ENCODE measurements around the gene LSM8. TPM values are rescaled to one million over a fixed set of nuclear protein-coding genes. Genes with fewer than 3 reads are reported as not detected.
"Not testable (repeated sequence)": the region's sequence is repeated elsewhere in the genome, so short reads cannot be mapped to it uniquely, and the experiment has no call there.

The LSM8 gene
- 36.9 TPM for total RNA-seq

GRCh38 chr7:118183786-118184564 is at the start of gene LSM8:
Gene LSM8, plus strand, starts transcription at chr7:118184164. Its CDS starts 60 bp downstream, at chr7:118184224.
- intact Hi-C loops (cut with DNase I) = no loop called here
- peak; percentile 98 for DNase-seq (ENCODE audit: low spot score)
- peak; percentile 100 for ATAC-seq

- ATAC-seq; DNase-seq (ENCODE audit: low spot score); intact Hi-C loops (cut with DNase I): not testable (repeated sequence)
These were observed 49.5 kb upstream of the LSM8 start for GRCh38 chr7:118134420-118134819.

- ATAC-seq (peak; percentile 80), DNase-seq (ENCODE audit: low spot score) (no peak)
- intact Hi-C loops (cut with DNase I) = no loop called here
These were observed 43.5 kb upstream of the LSM8 start for GRCh38 chr7:118140468-118140867.

GRCh38 chr7:118142012-118142411 is 42.0 kb upstream of the LSM8 start:
- ATAC-seq = no peak
- no peak for DNase-seq (ENCODE audit: low spot score)
- intact Hi-C loops (cut with DNase I) = no loop called here

GRCh38 chr7:118148930-118149329 is 35.0 kb upstream of the LSM8 start:
- ATAC-seq = no peak
- no peak for DNase-seq (ENCODE audit: low spot score)
- intact Hi-C loops (cut with DNase I) = no loop called here

GRCh38 chr7:118149394-118149793 is 34.6 kb upstream of the LSM8 start:
- intact Hi-C loops (cut with DNase I) = no loop called here
- DNase-seq (ENCODE audit: low spot score) (no peak), ATAC-seq (no peak)

- no peak for DNase-seq (ENCODE audit: low spot score)
- no peak for ATAC-seq
- intact Hi-C loops (cut with DNase I) = no loop called here
These were observed 32.3 kb upstream of the LSM8 start for GRCh38 chr7:118151671-118152070.

- intact Hi-C loops (cut with DNase I) = no loop called here
- no peak for DNase-seq (ENCODE audit: low spot score)
- ATAC-seq = no peak
These were observed 31.8 kb upstream of the LSM8 start for GRCh38 chr7:118152149-118152548.

- ATAC-seq (no peak), DNase-seq (ENCODE audit: low spot score) (no peak)
- intact Hi-C loops (cut with DNase I) = no loop called here
These were observed 31.3 kb upstream of the LSM8 start for GRCh38 chr7:118152654-118153053.

GRCh38 chr7:118153551-118154177 is 30.3 kb upstream of the LSM8 start:
- DNase-seq (ENCODE audit: low spot score) (no peak), ATAC-seq (peak; percentile 39)
- intact Hi-C loops (cut with DNase I) = no loop called here

GRCh38 chr7:118158766-118159165 is 25.2 kb upstream of the LSM8 start:
- ATAC-seq (no peak), DNase-seq (ENCODE audit: low spot score) (no peak)
- intact Hi-C loops (cut with DNase I) = no loop called here

GRCh38 chr7:118169146-118169545 is 14.8 kb upstream of the LSM8 start:
- no peak for DNase-seq (ENCODE audit: low spot score)
- intact Hi-C loops (cut with DNase I) = no loop called here
- ATAC-seq = no peak

GRCh38 chr7:118175740-118176139 is 8.2 kb upstream of the LSM8 start:
- intact Hi-C loops (cut with DNase I) = no loop called here
- DNase-seq (ENCODE audit: low spot score) = no peak
- ATAC-seq = no peak

GRCh38 chr7:118179191-118179590 is 4.8 kb upstream of the LSM8 start:
- DNase-seq (ENCODE audit: low spot score) (no peak), ATAC-seq (no peak)
- intact Hi-C loops (cut with DNase I) = no loop called here

GRCh38 chr7:118182593-118183427 is 1.2 kb upstream of the LSM8 start:
- no peak for DNase-seq (ENCODE audit: low spot score)
- intact Hi-C loops (cut with DNase I) = no loop called here
- no peak for ATAC-seq

- intact Hi-C loops (cut with DNase I) = no loop called here
- DNase-seq (ENCODE audit: low spot score) (no peak), ATAC-seq (peak; percentile 21)
These were observed 557 bp upstream of the LSM8 start for GRCh38 chr7:118183428-118183785.

- intact Hi-C loops (cut with DNase I) = no loop called here
- ATAC-seq (no peak), DNase-seq (ENCODE audit: low spot score) (no peak)
These were observed 589 bp downstream of the LSM8 start for GRCh38 chr7:118184565-118184940.

- DNase-seq (ENCODE audit: low spot score) (no peak), ATAC-seq (no peak)
- intact Hi-C loops (cut with DNase I) = no loop called here
These were observed 1.3 kb downstream of the LSM8 start for GRCh38 chr7:118185163-118185860.

GRCh38 chr7:118186501-118186900 is 2.5 kb downstream of the LSM8 start:
- intact Hi-C loops (cut with DNase I) = no loop called here
- no peak for ATAC-seq
- DNase-seq (ENCODE audit: low spot score) = no peak

Data from sciatic nerve (tissue), 2 donors.